Body of pancreas (tissue), 4 donors: ENCODE results near the gene ZNF24. TPM values are rescaled to one million over a fixed set of nuclear protein-coding genes. Genes with fewer than 3 reads are reported as not detected.

Experiments
- ATAC-seq: fragments of 150-250 bp; one replicate; pipeline ENCODE4 v1.9.1; 2016
- DNase-seq, 4 donors: peaks; one replicate each; pipeline ENCODE4 v3.0.0-alpha.2; 2019
- H3K27ac ChIP-seq, 4 donors: fragments of 200-600 bp; sonication (generic); 1 replicate in 3 of 4; 2 replicates in 1 of 4; pipeline versions ENCODE4 v1.5.1 to v1.6.1; 2016 to 2019; ENCODE audit warnings: mild to moderate bottlenecking in 1 of 4, mixed read lengths in 1 of 4, moderate library complexity in 1 of 4
- H3K27me3 ChIP-seq, 2 donors: fragments of 200-600 bp; sonication (generic); one replicate each; pipeline ENCODE4 v1.6.0; 2016; ENCODE audit warnings: mild to moderate bottlenecking in 1 of 2
- H3K36me3 ChIP-seq, 2 donors: fragments of 200-600 bp; sonication (generic); replicated peaks in 1 of 2; 2 replicates each; pipeline ENCODE4 v1.5.1; 2016; ENCODE audit warnings: low read depth in 2 of 2; ENCODE audit not compliant: insufficient read depth in 1 of 2
- H3K4me1 ChIP-seq: fragments of 200-600 bp; sonication (generic); one replicate; pipeline ENCODE4 v1.6.0; 2016
- H3K4me3 ChIP-seq, 2 donors: fragments of 200-600 bp; sonication (generic); 1 replicate in 1 of 2; 2 replicates in 1 of 2; pipeline ENCODE4 v1.5.1; 2016 to 2019
- H3K9me3 ChIP-seq, 3 donors: fragments of 200-600 bp; sonication (generic); 1 replicate in 2 of 3; 2 replicates in 1 of 3; pipeline ENCODE4 v1.5.1; 2016
- POLR2A ChIP-seq, 3 donors: fragments of 450-650 bp; IDR thresholded peaks; one replicate each; pipeline ENCODE4 v1.6.1; 2016; ENCODE audit warnings: antibody characterized with exemption in 3 of 3, mild to moderate bottlenecking in 2 of 3
- WGBS, 2 donors: methylation state at CpG; one replicate each; pipeline ENCODE4 v1.1.5; 2017; 5-methylcytosine and 5-hydroxymethylcytosine counted together
- intact Hi-C: fragments of 100-400 bp; cut with DNase I; formaldehyde crosslinking; loops from one replicate; pipeline ENCODE4 v1.15.1; 2023
- total RNA-seq, 2 donors: library from RNA; depleted of rRNA; stranded (reverse); fragments of >200 nt; gene quantifications; one replicate each; pipeline ENCODE4 v1.1.0, GENCODE V29; 2016
- TF ChIP-seq, protein P1 (sequence below), 7 experiments: fragments of 450-650 bp in 4 of 7; fragments of 200-600 bp in 3 of 7; sonication (generic) in 3 of 7; IDR thresholded peaks; one replicate each; pipeline ENCODE4 v1.5.1; 2016 to 2019; ENCODE audit warnings: antibody characterized with exemption in 7 of 7

ZNF24 gene
- total RNA-seq, 2 donors from 2014 or later: 17.9 to 18.5 TPM

DNA sequence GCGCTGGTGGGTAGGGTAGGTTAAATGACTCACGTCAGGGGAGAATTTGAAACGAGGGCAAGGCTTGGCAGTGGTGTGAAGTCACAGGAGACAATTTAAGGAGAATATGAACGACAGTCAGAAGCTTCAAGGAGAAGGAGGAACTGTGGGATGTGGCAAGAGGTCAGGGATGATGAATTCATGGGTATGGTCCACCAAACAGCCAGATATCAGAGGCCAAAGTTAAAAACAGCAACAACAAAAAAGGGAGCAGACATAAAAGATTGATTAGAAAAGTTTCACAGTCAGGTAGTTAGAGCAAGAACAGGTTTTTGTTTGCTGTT is 34.3 kb upstream of the ZNF24 start:
- WGBS, 2 donors: 40 to 47% methylated on average over 4 of the region's 4 CpGs
- H3K4me3 ChIP-seq: no peak overlapping the region
- ATAC-seq (no peak), DNase-seq (no peak)
- intact Hi-C loops: no loop called here
- no peak for TF ChIP-seq POLR2A (IDR thresholded peaks at IDR 0.05)
- TF ChIP-seq, protein P1, sequence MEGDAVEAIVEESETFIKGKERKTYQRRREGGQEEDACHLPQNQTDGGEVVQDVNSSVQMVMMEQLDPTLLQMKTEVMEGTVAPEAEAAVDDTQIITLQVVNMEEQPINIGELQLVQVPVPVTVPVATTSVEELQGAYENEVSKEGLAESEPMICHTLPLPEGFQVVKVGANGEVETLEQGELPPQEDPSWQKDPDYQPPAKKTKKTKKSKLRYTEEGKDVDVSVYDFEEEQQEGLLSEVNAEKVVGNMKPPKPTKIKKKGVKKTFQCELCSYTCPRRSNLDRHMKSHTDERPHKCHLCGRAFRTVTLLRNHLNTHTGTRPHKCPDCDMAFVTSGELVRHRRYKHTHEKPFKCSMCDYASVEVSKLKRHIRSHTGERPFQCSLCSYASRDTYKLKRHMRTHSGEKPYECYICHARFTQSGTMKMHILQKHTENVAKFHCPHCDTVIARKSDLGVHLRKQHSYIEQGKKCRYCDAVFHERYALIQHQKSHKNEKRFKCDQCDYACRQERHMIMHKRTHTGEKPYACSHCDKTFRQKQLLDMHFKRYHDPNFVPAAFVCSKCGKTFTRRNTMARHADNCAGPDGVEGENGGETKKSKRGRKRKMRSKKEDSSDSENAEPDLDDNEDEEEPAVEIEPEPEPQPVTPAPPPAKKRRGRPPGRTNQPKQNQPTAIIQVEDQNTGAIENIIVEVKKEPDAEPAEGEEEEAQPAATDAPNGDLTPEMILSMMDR (IDR thresholded peaks at IDR 0.05): no peak
- H3K4me1 ChIP-seq: peaks cover 9% of the 10 kb centered on the region
- H3K27ac ChIP-seq: no peak overlapping the region
- H3K27me3 ChIP-seq: no peaks in the 10 kb centered on the region
- peaks cover 0 to 4% (median 0%) of the 10 kb centered on the region in 3 donors for H3K9me3 ChIP-seq
- H3K36me3 ChIP-seq: no peaks in the 10 kb centered on the region

DNA sequence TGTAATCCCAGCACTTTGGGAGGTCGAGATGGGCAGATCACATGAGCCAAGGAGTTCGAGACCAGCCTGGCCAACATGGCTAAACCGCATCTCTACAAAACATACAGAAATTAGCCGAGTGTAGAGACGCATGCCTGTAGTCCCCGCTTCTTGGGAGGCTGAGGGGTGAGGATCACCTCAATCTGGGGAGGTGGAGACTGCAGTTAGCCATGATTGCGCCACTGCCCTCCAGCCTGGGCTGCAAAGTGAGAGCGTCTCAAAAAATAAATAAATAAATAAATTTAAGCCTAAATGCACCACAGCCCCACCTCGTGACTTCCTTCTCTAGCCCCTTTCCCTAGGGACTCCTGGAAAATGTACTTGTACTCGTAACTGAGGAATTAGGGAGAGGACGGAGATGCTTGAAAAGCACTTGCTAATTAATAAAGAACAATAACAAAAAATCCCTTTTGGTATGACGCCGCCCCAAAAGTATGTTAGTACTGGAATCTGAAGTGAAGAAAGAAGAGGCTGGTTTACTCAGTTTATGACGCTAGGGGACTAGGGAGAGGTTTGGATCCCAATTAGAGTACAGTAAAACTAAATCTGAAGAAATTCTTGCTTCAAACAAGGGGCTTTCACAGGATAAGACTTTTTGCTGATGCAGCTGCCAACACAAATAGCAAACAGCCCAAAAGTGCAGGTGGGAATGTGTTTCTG is 33.8 kb upstream of the ZNF24 start:
- Histone ChIP-seq H3K4me3 (no peak overlapping the region), H3K9me3 (peaks cover 0 to 4% (median 0%) of the 10 kb centered on the region in 3 donors), H3K4me1 (peaks cover 9% of the 10 kb centered on the region), H3K27ac (no peak overlapping the region), H3K27me3 (no peaks in the 10 kb centered on the region), H3K36me3 (no peaks in the 10 kb centered on the region)
- no peak for DNase-seq
- TF ChIP-seq POLR2A (IDR thresholded peaks at IDR 0.05): no peak
- TF ChIP-seq, protein P1 (IDR thresholded peaks at IDR 0.05): no peak
- WGBS, 2 donors: 76% methylated on average over 14 of the region's 14 CpGs
- no peak for ATAC-seq
- intact Hi-C loops: no loop called here

DNA sequence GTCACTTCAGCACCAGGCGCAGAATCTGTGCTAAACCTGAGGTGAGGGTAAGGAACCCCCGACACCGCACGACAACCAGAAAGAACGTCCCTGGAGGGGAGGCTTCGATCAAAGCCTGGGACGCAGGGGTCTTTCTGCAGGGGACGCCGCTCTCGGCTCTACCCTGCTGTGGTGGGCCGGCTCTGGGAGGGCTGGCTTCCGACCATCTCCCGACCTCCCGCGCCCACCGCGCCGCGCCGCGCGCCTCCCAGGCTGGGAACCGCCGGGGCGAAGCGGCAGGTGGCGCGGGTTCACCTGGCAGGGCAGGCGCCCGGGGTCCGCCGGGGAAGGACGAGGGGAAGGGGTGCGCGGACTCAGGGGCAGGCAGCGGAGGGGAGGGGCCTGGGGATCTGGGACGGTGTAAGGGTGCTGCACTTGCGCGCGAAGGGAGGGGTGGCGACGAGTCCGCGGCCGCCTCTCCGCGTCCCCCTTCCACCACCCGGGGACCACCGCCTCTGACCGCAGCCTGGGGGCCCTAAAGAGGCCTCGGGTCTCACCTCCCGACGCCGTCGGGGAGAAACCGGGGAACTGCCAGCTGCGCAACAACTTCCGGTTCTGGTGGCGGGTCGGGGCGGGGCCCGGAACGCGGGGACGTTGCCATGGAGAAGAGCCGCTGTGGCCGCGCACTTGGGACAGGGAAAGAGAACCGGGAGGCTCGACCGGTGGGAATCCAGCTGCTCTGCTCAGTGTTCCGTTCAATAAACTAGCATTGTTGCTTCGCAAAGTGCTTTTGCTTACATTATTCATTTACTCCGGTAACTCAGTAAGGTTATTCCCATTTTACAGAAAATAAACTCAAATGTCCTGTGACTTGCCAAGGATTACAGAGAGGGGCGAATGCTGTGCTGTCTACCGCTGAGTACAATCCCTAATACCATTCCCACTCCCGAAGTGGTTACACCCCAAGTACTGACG is 32.8 kb upstream of the ZNF24 start, which contains the start of gene ZNF396:
Gene ZNF396, minus strand, starts transcription at position 596 of the 954 bp plus-strand sequence. CDS start 3,045 bp downstream, outside the sequence.
- ATAC-seq (peak; percentile 97), DNase-seq (peak; percentile 87 to 88 (median 87))
- peak within 1 kb of the TSS in 3 of 4 donors; percentile 61 to 66 (median 66) for H3K27ac ChIP-seq
- peak within 1 kb of the TSS; percentile 69 to 76 for H3K4me3 ChIP-seq
- H3K4me1 ChIP-seq: peaks cover 9% of the 10 kb centered on the region
- peak in 2 of 3 donors; percentile 51 to 65 for TF ChIP-seq POLR2A (IDR thresholded peaks at IDR 0.05)
- TF ChIP-seq, protein P1 (IDR thresholded peaks at IDR 0.05): no peak
- peaks cover 0 to 2% of the 10 kb centered on the region in 2 donors for H3K36me3 ChIP-seq
- peaks cover 0 to under 1% (median 0%) of the 10 kb centered on the region in 3 donors for H3K9me3 ChIP-seq
- intact Hi-C loops: no loop called here
- 1 to 2% methylated on average over 25 to 68 of the region's 78 CpGs for WGBS, 2 donors
- no peaks in the 10 kb centered on the region for H3K27me3 ChIP-seq

DNA sequence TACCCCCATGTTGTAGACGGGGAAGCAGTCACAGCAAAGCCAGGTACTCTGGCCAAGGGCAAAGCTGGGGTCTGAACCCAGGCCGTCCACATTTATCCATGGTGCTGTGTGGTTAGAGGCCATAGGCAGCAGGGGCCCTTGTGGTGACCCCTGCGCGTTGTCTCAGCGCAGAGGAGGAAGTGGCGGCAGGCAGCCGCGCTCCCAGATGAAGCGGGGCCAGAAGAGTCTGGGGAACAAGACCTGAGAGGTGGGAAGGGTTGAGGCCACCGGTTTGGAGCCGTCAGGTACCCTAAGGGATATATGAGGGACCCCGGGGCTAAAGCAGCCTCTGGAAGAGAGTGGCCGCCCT is 32.1 kb upstream of the ZNF24 start:
- peaks cover 0 to 2% of the 10 kb centered on the region in 2 donors for H3K36me3 ChIP-seq
- no peaks in the 10 kb centered on the region for H3K9me3 ChIP-seq
- intact Hi-C loops: no loop called here
- DNase-seq (peak; percentile 28 to 39 (median 37)), ATAC-seq (peak; percentile 59)
- no peaks in the 10 kb centered on the region for H3K27me3 ChIP-seq
- H3K4me1 ChIP-seq: peaks cover 9% of the 10 kb centered on the region
- peak overlapping the region in 2 of 4 donors; percentile 66 for H3K27ac ChIP-seq
- peak overlapping the region; percentile 69 to 76 for H3K4me3 ChIP-seq
- 7 to 9% methylated on average over 11 to 13 of the region's 13 CpGs for WGBS, 2 donors
- no peak for TF ChIP-seq POLR2A (IDR thresholded peaks at IDR 0.05)
- TF ChIP-seq, protein P1 (IDR thresholded peaks at IDR 0.05): peak in 3 of 7 experiments; percentile 12 to 21 (median 17)
